Measurements from ENCODE around the gene UBXN6.

- TF ChIP-seq CTCF (IDR thresholded peaks at IDR 0.05) (no peak), POLR2A (IDR thresholded peaks at IDR 0.05) (no peak), POLR2AphosphoS5 (IDR thresholded peaks at IDR 0.05) (no peak), EP300 (IDR thresholded peaks at IDR 0.05; ENCODE audit: low read depth) (no peak)
Measured at GRCh38 chr19:4502282-4503131, 44.9 kb upstream of the UBXN6 start.
